CD14-positive monocyte (primary cell): ENCODE results near the gene SASH1. TPM values are rescaled to one million over a fixed set of nuclear protein-coding genes. Genes with fewer than 3 reads are reported as not detected.

ENCODE experiments used
- DNase-seq, 3 donors: peaks; one replicate each; pipeline ENCODE4 v3.0.0-alpha.2; 2011 to 2022
- H2AFZ ChIP-seq: 2 replicates; pipeline ENCODE4 v1.6.0; 2012; ENCODE audit warnings: mild to moderate bottlenecking, low read depth, low read length, inconsistent platforms; ENCODE audit not compliant: insufficient read depth, poor library complexity, severe bottlenecking
- H3K27ac ChIP-seq, 2 donors: 1 replicate in 1 of 2; 2 replicates in 1 of 2; pipeline ENCODE4 v1.5.1; 2012 to 2013; ENCODE audit warnings: low read length in 2 of 2, control low read depth in 1 of 2, inconsistent platforms in 1 of 2, low read depth in 1 of 2, mild to moderate bottlenecking in 1 of 2
- H3K27me3 ChIP-seq, 2 donors: one replicate each; pipeline versions ENCODE4 v1.6.0 to v1.6.1; 2011 to 2013; ENCODE audit warnings: low read length in 2 of 2; ENCODE audit not compliant: control insufficient read depth in 2 of 2, insufficient read depth in 2 of 2
- H3K36me3 ChIP-seq, 2 donors: replicated peaks in 1 of 2; 1 replicate in 1 of 2; 2 replicates in 1 of 2; pipeline versions ENCODE4 v1.5.1 to v1.6.1; 2012 to 2013; ENCODE audit warnings: low read length in 2 of 2, control low read depth in 1 of 2, inconsistent platforms in 1 of 2, mild to moderate bottlenecking in 1 of 2; ENCODE audit not compliant: insufficient read depth in 2 of 2, control insufficient read depth in 1 of 2
- H3K4me1 ChIP-seq, 2 donors: 1 replicate in 1 of 2; 2 replicates in 1 of 2; pipeline versions ENCODE4 v1.5.1 to v1.6.1; 2012 to 2013; ENCODE audit warnings: low read length in 2 of 2, control low read depth in 1 of 2, inconsistent platforms in 1 of 2, mild to moderate bottlenecking in 1 of 2, moderate library complexity in 1 of 2; ENCODE audit not compliant: insufficient read depth in 2 of 2, control insufficient read depth in 1 of 2
- H3K4me2 ChIP-seq: replicated peaks from 2 replicates; pipeline ENCODE3; 2012; ENCODE audit warnings: low read length, moderate library complexity, mild to moderate bottlenecking; ENCODE audit not compliant: poor library complexity, severe bottlenecking; ENCODE audit errors: extremely low read depth
- H3K4me3 ChIP-seq, 3 experiments: fragments of 200-600 bp in 1 of 3; sonication (generic) in 1 of 3; replicated peaks in 1 of 3; 1 replicate in 2 of 3; 2 replicates in 1 of 3; pipeline ENCODE4 v1.5.1; 2011 to 2013; ENCODE audit warnings: low read length in 3 of 3, mild to moderate bottlenecking in 3 of 3, control low read depth in 2 of 3, low read depth in 2 of 3, inconsistent platforms in 1 of 3, moderate library complexity in 1 of 3
- H3K79me2 ChIP-seq: 2 replicates; pipeline ENCODE4 v1.6.0; 2012; ENCODE audit warnings: mild to moderate bottlenecking, control low read depth, inconsistent platforms, low read length, moderate library complexity; ENCODE audit not compliant: insufficient read depth
- H3K9ac ChIP-seq: 2 replicates; pipeline ENCODE4 v1.6.0; 2017; ENCODE audit warnings: low read length, mild to moderate bottlenecking; ENCODE audit not compliant: insufficient read depth, poor library complexity, severe bottlenecking
- H3K9me3 ChIP-seq, 2 donors: replicated peaks in 1 of 2; 1 replicate in 1 of 2; 2 replicates in 1 of 2; pipeline versions ENCODE4 v1.5.1 to v1.6.1; 2012 to 2013; ENCODE audit warnings: low read length in 2 of 2, control low read depth in 1 of 2; ENCODE audit not compliant: control insufficient read depth in 1 of 2, insufficient read depth in 1 of 2
- H4K20me1 ChIP-seq: 2 replicates; pipeline ENCODE4 v1.6.0; 2012; ENCODE audit warnings: mild to moderate bottlenecking, low read length, control low read depth, moderate library complexity; ENCODE audit not compliant: insufficient read depth
- H3K27ac Mint-ChIP-seq, 7 donors: one replicate each; pipeline ENCODE4 v1.8.0; 2020; ENCODE audit warnings: mild to moderate bottlenecking in 7 of 7, mixed read lengths in 7 of 7, moderate library complexity in 6 of 7, inconsistent platforms in 2 of 7
- H3K27me3 Mint-ChIP-seq, 3 donors: one replicate each; pipeline ENCODE4 v1.8.0; 2021 to 2022; ENCODE audit warnings: low read depth in 3 of 3, mild to moderate bottlenecking in 3 of 3, mixed read lengths in 3 of 3, moderate library complexity in 3 of 3, inconsistent platforms in 1 of 3
- H3K36me3 Mint-ChIP-seq, 2 donors: one replicate each; pipeline ENCODE4 v1.8.0; 2020; ENCODE audit warnings: mixed read lengths in 2 of 2, inconsistent platforms in 1 of 2, mild to moderate bottlenecking in 1 of 2
- H3K4me1 Mint-ChIP-seq: one replicate; pipeline ENCODE4 v1.8.0; 2020; ENCODE audit warnings: mild to moderate bottlenecking, mixed read lengths
- H3K4me3 Mint-ChIP-seq, 2 donors: one replicate each; pipeline ENCODE4 v1.8.0; 2020; ENCODE audit warnings: mild to moderate bottlenecking in 2 of 2, mixed read lengths in 2 of 2, moderate library complexity in 1 of 2
- H3K9me3 Mint-ChIP-seq, 7 donors: one replicate each; pipeline ENCODE4 v1.8.0; 2020 to 2022; ENCODE audit warnings: mixed read lengths in 7 of 7, mild to moderate bottlenecking in 6 of 7, moderate library complexity in 6 of 7, inconsistent platforms in 2 of 7
- WGBS: methylation state at CpG from one replicate; pipeline ENCODE4 v1.1.5; 2013; ENCODE audit warnings: missing lambda C conversion rate; ENCODE audit not compliant: insufficient coverage; 5-methylcytosine and 5-hydroxymethylcytosine counted together
- intact Hi-C, 2 donors: fragments of 100-400 bp; cut with micrococcal nuclease; formaldehyde crosslinking; loops; one replicate each; pipeline versions ENCODE4 v1.15.0 to v1.15.1; 2023
- polyA plus RNA-seq, 3 donors: library from polyadenylated mRNA; depleted of rRNA in 1 of 3; unstranded in 2 of 3; stranded (reverse) in 1 of 3; fragments of 300-500 nt in 2 of 3; fragments of >200 nt in 1 of 3; fragmentation: Illumina TruSeq in 2 of 3; gene quantifications; 1 replicate in 2 of 3; 2 replicates in 1 of 3; pipeline ENCODE4 v1.2.3, GENCODE V29; 2012 to 2021
- TF ChIP-seq, protein P1 (sequence below): fragments of 200-600 bp; IDR thresholded peaks from one replicate; pipeline ENCODE4 v1.8.0; 2022; ENCODE audit warnings: antibody characterized with exemption, mild to moderate bottlenecking

Gene SASH1
- polyA plus RNA-seq, 3 donors: 0.90 to 5.1 (median 4.7) TPM

DNA sequence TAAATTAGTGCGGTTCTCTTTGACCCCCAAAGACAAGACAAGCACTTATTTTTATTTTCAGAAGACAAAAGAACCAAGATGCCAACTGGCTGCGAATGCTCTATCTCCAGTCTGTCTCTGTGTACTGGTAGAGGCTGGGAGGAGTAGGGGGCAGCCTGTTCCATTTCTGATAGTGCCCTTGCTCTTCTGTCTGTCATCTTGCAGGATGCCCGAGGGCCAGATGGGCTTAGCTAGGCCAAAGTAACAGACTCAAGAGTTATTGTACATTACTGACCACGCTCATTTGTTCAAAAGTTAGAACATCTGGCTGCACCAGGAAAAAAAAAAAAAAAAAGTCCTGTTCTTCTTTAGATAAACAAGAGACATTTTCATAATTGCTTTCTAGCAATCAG lies 206.1 kb downstream of the SASH1 start:
- peaks cover 5 to 8% of the 10 kb centered on the region in 2 donors for H3K36me3 Mint-ChIP-seq
- intact Hi-C loops: no loop called here
- TF ChIP-seq, protein P1, sequence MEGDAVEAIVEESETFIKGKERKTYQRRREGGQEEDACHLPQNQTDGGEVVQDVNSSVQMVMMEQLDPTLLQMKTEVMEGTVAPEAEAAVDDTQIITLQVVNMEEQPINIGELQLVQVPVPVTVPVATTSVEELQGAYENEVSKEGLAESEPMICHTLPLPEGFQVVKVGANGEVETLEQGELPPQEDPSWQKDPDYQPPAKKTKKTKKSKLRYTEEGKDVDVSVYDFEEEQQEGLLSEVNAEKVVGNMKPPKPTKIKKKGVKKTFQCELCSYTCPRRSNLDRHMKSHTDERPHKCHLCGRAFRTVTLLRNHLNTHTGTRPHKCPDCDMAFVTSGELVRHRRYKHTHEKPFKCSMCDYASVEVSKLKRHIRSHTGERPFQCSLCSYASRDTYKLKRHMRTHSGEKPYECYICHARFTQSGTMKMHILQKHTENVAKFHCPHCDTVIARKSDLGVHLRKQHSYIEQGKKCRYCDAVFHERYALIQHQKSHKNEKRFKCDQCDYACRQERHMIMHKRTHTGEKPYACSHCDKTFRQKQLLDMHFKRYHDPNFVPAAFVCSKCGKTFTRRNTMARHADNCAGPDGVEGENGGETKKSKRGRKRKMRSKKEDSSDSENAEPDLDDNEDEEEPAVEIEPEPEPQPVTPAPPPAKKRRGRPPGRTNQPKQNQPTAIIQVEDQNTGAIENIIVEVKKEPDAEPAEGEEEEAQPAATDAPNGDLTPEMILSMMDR: no peak
- no peaks in the 10 kb centered on the region for H4K20me1 ChIP-seq
- no peak overlapping the region for H3K27ac Mint-ChIP-seq
- H3K4me1 Mint-ChIP-seq: peaks cover 7% of the 10 kb centered on the region
- peaks cover 4 to 17% (median 13%) of the 10 kb centered on the region in 3 donors for H3K27me3 Mint-ChIP-seq
- H3K27ac ChIP-seq: no peak overlapping the region
- H3K9ac ChIP-seq: no peak overlapping the region
- no peak overlapping the region for H3K4me2 ChIP-seq
- no peak overlapping the region for H3K4me3 Mint-ChIP-seq
- H3K36me3 ChIP-seq: peaks cover 0 to 5% of the 10 kb centered on the region in 2 donors
- H2AFZ ChIP-seq: no peak overlapping the region
- H3K27me3 ChIP-seq: peaks cover 3 to 6% of the 10 kb centered on the region in 2 donors
- H3K9me3 ChIP-seq: no peaks in the 10 kb centered on the region
- H3K4me3 ChIP-seq: no peak overlapping the region
- DNase-seq: no peak
- H3K4me1 ChIP-seq: no peaks in the 10 kb centered on the region
- 100% methylated on average over 3 of the region's 4 CpGs for WGBS
- H3K79me2 ChIP-seq: no peaks in the 10 kb centered on the region
- no peaks in the 10 kb centered on the region for H3K9me3 Mint-ChIP-seq

DNA sequence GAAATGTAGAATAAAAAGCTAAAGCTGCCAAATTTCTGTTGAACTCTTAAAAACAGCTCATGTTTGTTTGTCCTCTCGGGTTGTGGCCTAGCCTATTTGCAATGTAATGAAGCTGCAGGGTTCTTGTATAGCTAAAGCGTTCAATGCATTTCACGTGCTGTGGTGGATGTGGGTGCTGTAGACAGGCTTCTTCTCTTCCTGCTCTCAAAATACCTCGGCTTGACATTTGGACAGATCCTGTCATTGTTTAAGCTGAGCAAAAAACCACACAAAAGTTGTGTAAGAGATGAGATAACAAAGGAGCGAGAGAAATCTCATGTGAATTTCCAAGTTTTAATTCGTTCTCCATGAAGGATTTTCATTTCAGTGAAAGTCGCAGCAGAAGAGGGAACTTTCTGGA lies 207.9 kb downstream of the SASH1 start:
- H3K27ac ChIP-seq: no peak overlapping the region
- H3K4me1 ChIP-seq: no peaks in the 10 kb centered on the region
- peaks cover 3 to 7% of the 10 kb centered on the region in 2 donors for H3K27me3 ChIP-seq
- no peak overlapping the region for H3K4me3 ChIP-seq
- DNase-seq: no peak
- intact Hi-C loops: no loop called here
- TF ChIP-seq, protein P1: no peak
- peaks cover 0 to 8% of the 10 kb centered on the region in 2 donors for H3K36me3 Mint-ChIP-seq
- peaks cover 4 to 17% (median 15%) of the 10 kb centered on the region in 3 donors for H3K27me3 Mint-ChIP-seq
- H3K36me3 ChIP-seq: peaks cover 0 to 5% of the 10 kb centered on the region in 2 donors
- H3K9ac ChIP-seq: no peak overlapping the region
- no peak overlapping the region for H3K27ac Mint-ChIP-seq
- WGBS: no CpG with 5 or more reads among the region's 7 CpGs
- no peak overlapping the region for H2AFZ ChIP-seq
- H3K4me3 Mint-ChIP-seq: peak overlapping the region in 1 of 2 donors; percentile 47
- H3K9me3 Mint-ChIP-seq: peaks cover 0 to 2% (median 0%) of the 10 kb centered on the region in 7 donors
- no peaks in the 10 kb centered on the region for H3K79me2 ChIP-seq
- peaks cover 7% of the 10 kb centered on the region for H3K4me1 Mint-ChIP-seq
- H3K9me3 ChIP-seq: no peaks in the 10 kb centered on the region
- no peak overlapping the region for H3K4me2 ChIP-seq
- no peaks in the 10 kb centered on the region for H4K20me1 ChIP-seq
